ENCODE data around the gene CCT8.
"Not testable (repeated sequence)": the region's sequence is repeated elsewhere in the genome, so short reads cannot be mapped to it uniquely, and the experiment has no call there.

The CCT8 gene

GRCh38 chr21:29024474-29025327, 48.7 kb downstream of the CCT8 start, which contains the start of gene USP16:
USP16 (plus strand) TSS chr21:29024668; CDS start chr21:29027914, 3,246 bp downstream.
- TF ChIP-seq CTCF (IDR thresholded peaks at IDR 0.05; ENCODE audit: low read depth, low read length, missing control alignments): peak; percentile 37
- no peaks in the 10 kb centered on the region for H3K27me3 ChIP-seq (replicated peaks)
- peak within 1 kb of the TSS; percentile 95 for H3K4me3 ChIP-seq (ENCODE audit: low read depth, low read length)
- in situ Hi-C loops (cut with HindIII; ENCODE audit: low pct_ligation_motif_present, low sequenced_read_pairs): no loop called here
- peaks cover 9% of the 10 kb centered on the region for H3K36me3 ChIP-seq (replicated peaks)
- peak; percentile 99 for DNase-seq
- H3K27ac ChIP-seq: peak within 1 kb of the TSS; percentile 100

GRCh38 chr21:29022166-29022565, 51.3 kb downstream of the CCT8 start:
- H3K27ac ChIP-seq: no peak overlapping the region
- in situ Hi-C loops (cut with HindIII; ENCODE audit: low pct_ligation_motif_present, low sequenced_read_pairs): no loop called here
- no peak for TF ChIP-seq CTCF (IDR thresholded peaks at IDR 0.05; ENCODE audit: low read depth, low read length, missing control alignments)

GRCh38 chr21:29018540-29018939, 54.9 kb downstream of the CCT8 start:
- Histone ChIP-seq H3K36me3 (replicated peaks) (no peaks in the 10 kb centered on the region), H3K27ac (peak overlapping the region; percentile 88), H3K4me3 (ENCODE audit: low read depth, low read length) (peak overlapping the region; percentile 87), H3K27me3 (replicated peaks) (no peaks in the 10 kb centered on the region)
- no peak for DNase-seq
- TF ChIP-seq CTCF (IDR thresholded peaks at IDR 0.05; ENCODE audit: low read depth, low read length, missing control alignments): no peak
- in situ Hi-C loops (cut with HindIII; ENCODE audit: low pct_ligation_motif_present, low sequenced_read_pairs): no loop called here

More at GRCh38 chr21:29022166-29022565, 51.3 kb downstream of the CCT8 start:
- Histone ChIP-seq H3K4me3 (ENCODE audit: low read depth, low read length) (no peak overlapping the region), H3K36me3 (replicated peaks) (no peaks in the 10 kb centered on the region), H3K27me3 (replicated peaks) (no peaks in the 10 kb centered on the region)
- no peak for DNase-seq

GRCh38 chr21:29017639-29018237, 55.7 kb downstream of the CCT8 start:
- Histone ChIP-seq H3K4me3 (ENCODE audit: low read depth, low read length) (no peak overlapping the region), H3K27me3 (replicated peaks) (no peaks in the 10 kb centered on the region), H3K36me3 (replicated peaks) (no peaks in the 10 kb centered on the region), H3K27ac (no peak overlapping the region)
- in situ Hi-C loops (cut with HindIII; ENCODE audit: low pct_ligation_motif_present, low sequenced_read_pairs): no loop called here
- DNase-seq: no peak
- no peak for TF ChIP-seq CTCF (IDR thresholded peaks at IDR 0.05; ENCODE audit: low read depth, low read length, missing control alignments)

GRCh38 chr21:29011236-29011635, 62.2 kb downstream of the CCT8 start:
- H3K27ac ChIP-seq; H3K4me3 ChIP-seq (ENCODE audit: low read depth, low read length); H3K36me3 ChIP-seq (replicated peaks); in situ Hi-C loops (cut with HindIII; ENCODE audit: low pct_ligation_motif_present, low sequenced_read_pairs); H3K27me3 ChIP-seq (replicated peaks); DNase-seq: not testable (repeated sequence)

- H3K4me3 ChIP-seq (ENCODE audit: low read depth, low read length): no peak overlapping the region
- peaks cover 6% of the 10 kb centered on the region for H3K36me3 ChIP-seq (replicated peaks)
- in situ Hi-C loops (cut with HindIII; ENCODE audit: low pct_ligation_motif_present, low sequenced_read_pairs): no loop called here
- no peak overlapping the region for H3K27ac ChIP-seq
- no peaks in the 10 kb centered on the region for H3K27me3 ChIP-seq (replicated peaks)
- TF ChIP-seq CTCF (IDR thresholded peaks at IDR 0.05; ENCODE audit: low read depth, low read length, missing control alignments): no peak
- DNase-seq: no peak
Observed at GRCh38 chr21:29008367-29008766, 65.1 kb downstream of the CCT8 start.

Measured in brain microvascular endothelial cell (primary cell).